ENCODE data around the gene ARHGAP35. TPM values are rescaled to one million over a fixed set of nuclear protein-coding genes. Genes with fewer than 3 reads are reported as not detected.

Gene ARHGAP35
- total RNA-seq, 1 experiment from 2014 or later, result 84.8 TPM

- no peak overlapping the region for H3K4me3 Mint-ChIP-seq (ENCODE audit: low read depth, unreplicated experiment)
- H3K27ac Mint-ChIP-seq (ENCODE audit: unreplicated experiment), result no peak overlapping the region
- no peaks in the 10 kb centered on the region for H3K27me3 Mint-ChIP-seq (ENCODE audit: unreplicated experiment)
- DNase-seq, result peak; percentile 28
- peaks cover 13% of the 10 kb centered on the region for H3K36me3 Mint-ChIP-seq (ENCODE audit: insufficient read depth, unreplicated experiment)
- peaks cover 26% of the 10 kb centered on the region for H3K4me1 Mint-ChIP-seq (ENCODE audit: low read depth, unreplicated experiment)
- no peak for TF ChIP-seq CTCF (IDR thresholded peaks at IDR 0.05; ENCODE audit: unreplicated experiment)
- BruUV-seq (replicated peaks), result no TSS peak
- CTCF ChIA-PET, result interaction anchor here (0.5 to 1.2 kb wide), 4 partner anchors 29 to 393 kb away, joined by 3 to 8 read pairs (median 3); no protein-coding TSS in a partner anchor
- intact Hi-C loops (cut with micrococcal nuclease; ENCODE audit: unreplicated experiment), result loop anchor here (5.0 kb wide), 3 partner anchors 40 to 115 kb away; no protein-coding TSS in a partner anchor
- H3K9me3 Mint-ChIP-seq (ENCODE audit: low read depth, unreplicated experiment), result no peaks in the 10 kb centered on the region
Measured at GRCh38 chr19:46861691-46862502, 1.1 kb downstream of the ARHGAP35 start.

GRCh38 chr19:46862503-46862834 lies 1.7 kb downstream of the ARHGAP35 start:
- CTCF ChIA-PET, result interaction anchor here (0.6 to 1.6 kb wide), 3 partner anchors 63 to 113 kb away, joined by 3 to 8 read pairs (median 5); no protein-coding TSS in a partner anchor
- intact Hi-C loops (cut with micrococcal nuclease; ENCODE audit: unreplicated experiment), result loop anchor here (5.0 kb wide), 3 partner anchors 40 to 115 kb away; no protein-coding TSS in a partner anchor

GRCh38 chr19:46862974-46863632 lies 2.3 kb downstream of the ARHGAP35 start:
- no peak for DNase-seq
- Mint-ChIP-seq H3K9me3 (ENCODE audit: low read depth, unreplicated experiment) (no peaks in the 10 kb centered on the region), H3K27me3 (ENCODE audit: unreplicated experiment) (no peaks in the 10 kb centered on the region), H3K36me3 (ENCODE audit: insufficient read depth, unreplicated experiment) (peaks cover 13% of the 10 kb centered on the region), H3K27ac (ENCODE audit: unreplicated experiment) (no peak overlapping the region), H3K4me1 (ENCODE audit: low read depth, unreplicated experiment) (peaks cover 37% of the 10 kb centered on the region), H3K4me3 (ENCODE audit: low read depth, unreplicated experiment) (no peak overlapping the region)
- intact Hi-C loops (cut with micrococcal nuclease; ENCODE audit: unreplicated experiment), result loop anchor here (5.0 kb wide), 3 partner anchors 39 to 114 kb away; no protein-coding TSS in a partner anchor
- CTCF ChIA-PET, result interaction anchor here (0.6 to 1.6 kb wide), 5 partner anchors 11 to 261 kb away, joined by 3 to 6 read pairs (median 5); no protein-coding TSS in a partner anchor
- TSS peak; percentile 20 for BruUV-seq (replicated peaks)
- no peak for TF ChIP-seq CTCF (IDR thresholded peaks at IDR 0.05; ENCODE audit: unreplicated experiment)

More at GRCh38 chr19:46862503-46862834, 1.7 kb downstream of the ARHGAP35 start:
- peaks cover 13% of the 10 kb centered on the region for H3K36me3 Mint-ChIP-seq (ENCODE audit: insufficient read depth, unreplicated experiment)
- BruUV-seq (replicated peaks), result no TSS peak
- H3K27ac Mint-ChIP-seq (ENCODE audit: unreplicated experiment), result no peak overlapping the region
- H3K27me3 Mint-ChIP-seq (ENCODE audit: unreplicated experiment), result no peaks in the 10 kb centered on the region
- DNase-seq, result no peak
- TF ChIP-seq CTCF (IDR thresholded peaks at IDR 0.05; ENCODE audit: unreplicated experiment), result no peak
- H3K9me3 Mint-ChIP-seq (ENCODE audit: low read depth, unreplicated experiment), result no peaks in the 10 kb centered on the region
- H3K4me3 Mint-ChIP-seq (ENCODE audit: low read depth, unreplicated experiment), result no peak overlapping the region
- H3K4me1 Mint-ChIP-seq (ENCODE audit: low read depth, unreplicated experiment), result peaks cover 32% of the 10 kb centered on the region

GRCh38 chr19:46863818-46864629 lies 3.2 kb downstream of the ARHGAP35 start:
- no TSS peak for BruUV-seq (replicated peaks)
- no peak overlapping the region for H3K27ac Mint-ChIP-seq (ENCODE audit: unreplicated experiment)
- CTCF ChIA-PET, result interaction anchor here (0.6 to 1.6 kb wide), 7 partner anchors 8 to 260 kb away, joined by 3 to 6 read pairs (median 3); no protein-coding TSS in a partner anchor
- peaks cover 13% of the 10 kb centered on the region for H3K36me3 Mint-ChIP-seq (ENCODE audit: insufficient read depth, unreplicated experiment)
- no peak for TF ChIP-seq CTCF (IDR thresholded peaks at IDR 0.05; ENCODE audit: unreplicated experiment)
- H3K4me1 Mint-ChIP-seq (ENCODE audit: low read depth, unreplicated experiment), result peaks cover 46% of the 10 kb centered on the region
- intact Hi-C loops (cut with micrococcal nuclease; ENCODE audit: unreplicated experiment), result loop anchor here (5.0 kb wide), 3 partner anchors 38 to 113 kb away; no protein-coding TSS in a partner anchor
- H3K27me3 Mint-ChIP-seq (ENCODE audit: unreplicated experiment), result no peaks in the 10 kb centered on the region
- DNase-seq, result peak; percentile 73
- H3K4me3 Mint-ChIP-seq (ENCODE audit: low read depth, unreplicated experiment), result no peak overlapping the region
- no peaks in the 10 kb centered on the region for H3K9me3 Mint-ChIP-seq (ENCODE audit: low read depth, unreplicated experiment)

Measured in Calu3 (cell line).